HepG2 (cell line): Measurements from ENCODE around the gene DLG2. TPM values are rescaled to one million over a fixed set of nuclear protein-coding genes. Genes with fewer than 3 reads are reported as not detected.

Experiments used
- ATAC-seq: fragments of 200-7000 bp; cut with Tn5 transposase; 3 replicates; pipeline ENCODE4 v1.9.1; 2020; ENCODE audit warnings: mild to moderate bottlenecking, moderate library complexity
- BruUV-seq: library from RNA; stranded (reverse); fragments of 400-500 nt; replicated peaks from 2 replicates; lab custom pipeline; 2021; lab: Mats Ljungman, UMichigan
- CTCF ChIA-PET: fragments of 300-600 bp; formaldehyde crosslinking; extraction: SDS; loops from one replicate; lab custom pipeline; 2021; ENCODE audit warnings: low total read pairs, inconsistent platforms, low intra/inter-chr PET ratio; lab: Yijun Ruan, JAX
- POLR2A ChIA-PET: fragments of 350-600 bp; sonication (Branson Sonifier 250); formaldehyde crosslinking; loops from one replicate; lab custom pipeline; 2020; ENCODE audit warnings: antibody characterized with exemption, inconsistent platforms; lab: Yijun Ruan, JAX
- DNase-seq: peaks from one replicate; pipeline ENCODE4 v3.0.0-alpha.2; 2015; ENCODE audit warnings: low spot score
- FAIRE-seq: peaks from 3 replicates; lab custom pipeline; 2011; peaks lifted over from hg19 to GRCh38; lab: Jason Lieb, UNC
- H2AFZ ChIP-seq: one replicate; pipeline ENCODE4 v1.6.1; 2011; ENCODE audit warnings: low read length, inconsistent platforms
- H3K27ac ChIP-seq: fragments of 300-600 bp; 3 replicates; pipeline ENCODE4 v1.8.0; 2011; ENCODE audit warnings: mixed run types, mild to moderate bottlenecking, mixed read lengths, low read length, inconsistent platforms; ENCODE audit not compliant: insufficient read depth; ENCODE audit errors: extremely low read length
- H3K27me3 ChIP-seq, 2 experiments: fragments of 200-600 bp in 1 of 2; 2 replicates in 1 of 2; 3 replicates in 1 of 2; pipeline versions ENCODE4 v1.6.0 to v1.8.0; 2011; ENCODE audit warnings: low read length in 2 of 2, mild to moderate bottlenecking in 2 of 2, moderate library complexity in 2 of 2, inconsistent platforms in 1 of 2; ENCODE audit not compliant: insufficient read depth in 2 of 2, control insufficient read depth in 1 of 2
- H3K36me3 ChIP-seq, 2 experiments: fragments of 200-600 bp in 1 of 2; replicated peaks in 1 of 2; 2 replicates in 1 of 2; 3 replicates in 1 of 2; pipeline versions ENCODE4 v1.5.1 to v1.8.0; 2011; ENCODE audit warnings: low read length in 2 of 2, inconsistent platforms in 1 of 2; ENCODE audit not compliant: insufficient read depth in 2 of 2, control insufficient read depth in 1 of 2
- H3K4me1 ChIP-seq: 2 replicates; pipeline ENCODE4 v1.5.1; 2012; ENCODE audit warnings: low read length, inconsistent platforms; ENCODE audit not compliant: insufficient read depth
- H3K4me2 ChIP-seq: 2 replicates; pipeline ENCODE4 v1.6.0; 2011; ENCODE audit warnings: low read depth, low read length, inconsistent platforms
- H3K4me3 ChIP-seq, 3 experiments: fragments of 200-600 bp in 1 of 3; sonication (generic), shearing (Covaris generic) in 1 of 3; replicated peaks in 1 of 3; 2 replicates each; pipeline ENCODE4 v1.5.1; 2011 to 2016; ENCODE audit warnings: low read length in 3 of 3, inconsistent platforms in 2 of 3, low read depth in 2 of 3, mild to moderate bottlenecking in 2 of 3, control low read depth in 1 of 3, mixed read lengths in 1 of 3; ENCODE audit not compliant: insufficient read depth in 1 of 3
- H3K79me2 ChIP-seq: one replicate; pipeline ENCODE4 v1.6.1; 2011; ENCODE audit warnings: low read length, inconsistent platforms; ENCODE audit not compliant: insufficient read depth
- H3K9ac ChIP-seq: 2 replicates; pipeline ENCODE4 v1.6.0; 2011; ENCODE audit warnings: mild to moderate bottlenecking, low read depth, low read length, inconsistent platforms; ENCODE audit not compliant: insufficient read depth
- H3K9me3 ChIP-seq: 2 replicates; pipeline ENCODE4 v1.5.1; 2012; ENCODE audit warnings: mild to moderate bottlenecking, low read length
- H4K20me1 ChIP-seq: 2 replicates; pipeline ENCODE4 v1.6.0; 2011; ENCODE audit warnings: inconsistent platforms, mild to moderate bottlenecking, low read length, moderate library complexity; ENCODE audit not compliant: insufficient read depth
- ARNT2 ChIP-seq: sonication (generic); formaldehyde crosslinking; IDR thresholded peaks from 2 replicates; pipeline ENCODE4 v1.8.0; 2022; ENCODE audit warnings: mild to moderate bottlenecking, low read depth, missing genetic modification reagents, moderate library complexity
- MAFF ChIP-seq: IDR thresholded peaks from 2 replicates; pipeline ENCODE4 v1.6.1; 2011; ENCODE audit warnings: low read depth, low read length, improper control_type of control experiment
- MAFK ChIP-seq, 2 experiments: IDR thresholded peaks in 1 of 2; conservative IDR thresholded peaks in 1 of 2; 2 replicates each; pipeline ENCODE4 v1.6.1; 2011; ENCODE audit warnings: improper control_type of control experiment in 2 of 2, low read length in 2 of 2
- NFE2L2 ChIP-seq: fragments of 150-350 bp; IDR thresholded peaks from 2 replicates; pipeline ENCODE4 v1.6.1; 2014; ENCODE audit warnings: low read length
- SOX6 ChIP-seq, 2 experiments: fragments of 450-650 bp in 1 of 2; sonication (generic) in 1 of 2; formaldehyde crosslinking in 1 of 2; IDR thresholded peaks; 2 replicates each; pipeline versions ENCODE4 v1.4.0 to v1.6.1; 2017 to 2020; ENCODE audit warnings: antibody characterized with exemption in 1 of 2, mild to moderate bottlenecking in 1 of 2, missing genetic modification reagents in 1 of 2
- ZNF33B ChIP-seq: sonication (generic); formaldehyde crosslinking; IDR thresholded peaks from 2 replicates; pipeline ENCODE4 v1.5.1; 2020; ENCODE audit warnings: mild to moderate bottlenecking, missing genetic modification reagents
- ZNF644 ChIP-seq: IDR thresholded peaks from 2 replicates; pipeline ENCODE4 v1.6.1; 2016; ENCODE audit warnings: low read depth
- ZNF780A ChIP-seq: sonication (generic); formaldehyde crosslinking; IDR thresholded peaks from 2 replicates; pipeline ENCODE4 v1.8.0; 2022; ENCODE audit warnings: mild to moderate bottlenecking, missing genetic modification reagents, moderate library complexity
- ZSCAN25 ChIP-seq: sonication (generic); formaldehyde crosslinking; IDR thresholded peaks from 2 replicates; pipeline ENCODE4 v1.8.0; 2022; ENCODE audit warnings: mild to moderate bottlenecking, missing genetic modification reagents
- WGBS: methylation state at CpG from one replicate; pipeline ENCODE4 v1.1.6; 2017; ENCODE audit warnings: low lambda C conversion rate; 5-methylcytosine and 5-hydroxymethylcytosine counted together
- in situ Hi-C: cut with HindIII; loops from 2 replicates; pipeline ENCODE4 v1.10.0; 2017; ENCODE audit warnings: low pct_unique_long_range_greater_than_20kb; ENCODE audit not compliant: extremely low pct_ligation_motif_present
- intact Hi-C: fragments of 100-400 bp; cut with micrococcal nuclease; formaldehyde crosslinking; loops from one replicate; pipeline ENCODE4 v1.10.0; 2022; ENCODE audit not compliant: unreplicated experiment
- polyA plus RNA-seq, 8 experiments: library from polyadenylated mRNA; depleted of rRNA in 3 of 8; stranded (reverse) in 7 of 8; unstranded in 1 of 8; fragments of >200 nt; fragmentation: Illumina TruSeq in 4 of 8; extraction: Trizol in 4 of 8; gene quantifications; 2 replicates each; pipeline versions ENCODE4 v1.2.1 to v1.2.3, GENCODE V29; 2011 to 2016; ENCODE audit warnings: low read depth in 4 of 8, missing spikeins in 1 of 8, mixed read lengths in 1 of 8; ENCODE audit not compliant: insufficient read depth in 1 of 8
- total RNA-seq, 5 experiments: library from RNA; depleted of rRNA; stranded (reverse); fragments of >200 nt; fragmentation: Illumina TruSeq; extraction: Trizol; gene quantifications; 2 replicates each; pipeline ENCODE4 v1.2.3, GENCODE V29; 2016; ENCODE audit warnings: low read depth in 1 of 5
- TF ChIP-seq, protein P1 (sequence below): sonication (generic); formaldehyde crosslinking; IDR thresholded peaks from 2 replicates; pipeline ENCODE4 v1.9.0; 2021; ENCODE audit warnings: missing genetic modification reagents, mild to moderate bottlenecking, borderline replicate concordance

Gene DLG2
- total and polyA plus RNA-seq, 2 of the 13 experiments (the other 11 are each of a cell fraction or from before 2014, with no cell fraction given) = 0.46 to 1.0 TPM

DNA sequence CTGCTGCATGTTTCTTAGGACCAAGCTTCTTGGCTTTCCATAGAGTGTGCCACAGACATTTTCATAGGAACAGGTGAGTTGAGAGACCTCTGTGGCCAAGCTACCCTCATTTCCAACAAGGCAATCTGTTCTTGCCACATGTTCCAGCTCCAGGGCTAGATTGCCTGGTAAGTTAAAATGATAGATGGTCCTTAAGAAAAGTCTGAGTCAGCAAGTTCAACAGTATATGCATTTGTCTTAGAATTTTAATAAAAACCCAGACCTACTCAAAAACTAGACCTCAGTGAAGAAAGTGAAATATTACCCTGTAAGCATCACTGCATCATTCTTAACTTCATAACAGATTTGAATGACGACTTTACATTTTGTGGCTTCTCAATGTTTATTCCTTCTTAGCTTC, 1123.6 kb downstream of the DLG2 start:
- Histone ChIP-seq H3K27ac (no peak overlapping the region), H2AFZ (no peak overlapping the region), H3K9ac (no peak overlapping the region), H3K4me1 (no peaks in the 10 kb centered on the region), H3K4me3 (no peak overlapping the region), H3K27me3 (no peaks in the 10 kb centered on the region), H3K9me3 (no peaks in the 10 kb centered on the region), H4K20me1 (no peaks in the 10 kb centered on the region), H3K79me2 (no peaks in the 10 kb centered on the region), H3K4me2 (no peak overlapping the region), H3K36me3 (no peaks in the 10 kb centered on the region)
- DNase-seq = no peak
- TF ChIP-seq ARNT2 (CRISPR knock-in tag) (no peak), MAFK (conservative IDR thresholded peaks at IDR 0.05 in 1 of 2, IDR thresholded peaks at IDR 0.05 in 1 of 2; ENCODE audit: low read length in 2 of 2) (peak; percentile 80 to 92), SOX6 (IDR thresholded peaks at IDR 0.05) (no peak), SOX6 (CRISPR knock-in tag; IDR thresholded peaks at IDR 0.05) (no peak), ZNF33B (CRISPR knock-in tag) (no peak), MAFF (peak; percentile 88)
- intact Hi-C loops (no loop called here), in situ Hi-C loops (no loop called here)
- ATAC-seq = no peak
- ChIA-PET CTCF (no interaction called here), POLR2A (no interaction called here)
- BruUV-seq = no TSS peak
- WGBS = 0% methylated on average over 1 of the region's 1 CpG
- no peak for FAIRE-seq

- intact Hi-C loops (no loop called here), in situ Hi-C loops (no loop called here)
- Histone ChIP-seq H3K27ac (no peak overlapping the region), H3K4me2 (no peak overlapping the region), H3K9me3 (no peaks in the 10 kb centered on the region), H3K4me1 (no peaks in the 10 kb centered on the region), H3K27me3 (no peaks in the 10 kb centered on the region), H3K36me3 (no peaks in the 10 kb centered on the region), H3K9ac (no peak overlapping the region), H3K4me3 (no peak overlapping the region), H3K79me2 (no peaks in the 10 kb centered on the region), H4K20me1 (no peaks in the 10 kb centered on the region), H2AFZ (no peak overlapping the region)
- no peak for TF ChIP-seq ZNF780A (CRISPR knock-in tag)
- TF ChIP-seq NFE2L2 = no peak
- TF ChIP-seq, protein P1, sequence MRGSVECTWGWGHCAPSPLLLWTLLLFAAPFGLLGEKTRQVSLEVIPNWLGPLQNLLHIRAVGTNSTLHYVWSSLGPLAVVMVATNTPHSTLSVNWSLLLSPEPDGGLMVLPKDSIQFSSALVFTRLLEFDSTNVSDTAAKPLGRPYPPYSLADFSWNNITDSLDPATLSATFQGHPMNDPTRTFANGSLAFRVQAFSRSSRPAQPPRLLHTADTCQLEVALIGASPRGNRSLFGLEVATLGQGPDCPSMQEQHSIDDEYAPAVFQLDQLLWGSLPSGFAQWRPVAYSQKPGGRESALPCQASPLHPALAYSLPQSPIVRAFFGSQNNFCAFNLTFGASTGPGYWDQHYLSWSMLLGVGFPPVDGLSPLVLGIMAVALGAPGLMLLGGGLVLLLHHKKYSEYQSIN (CRISPR knock-in tag) = no peak
- no peak for TF ChIP-seq ZSCAN25 (CRISPR knock-in tag)
- no peak for TF ChIP-seq ZNF644 (CRISPR knock-in tag)
- DNase-seq = no peak
- BruUV-seq = no TSS peak
- ChIA-PET POLR2A (no interaction called here), CTCF (no interaction called here)
- no peak for FAIRE-seq
- ATAC-seq = no peak
Measured at GRCh38 chr11:84501750-84502149, 1125.4 kb downstream of the DLG2 start.
